Upper lobe of left lung (tissue), 6 donors: Measurements from ENCODE around the gene PEMT. TPM values are rescaled to one million over a fixed set of nuclear protein-coding genes. Genes with fewer than 3 reads are reported as not detected.

Experiments used
- ATAC-seq, 2 donors: fragments of 200-7000 bp; cut with Tn5 transposase; one replicate each; pipeline ENCODE4 v1.9.1; 2022; ENCODE audit warnings: mild to moderate bottlenecking in 2 of 2, moderate library complexity in 2 of 2; ENCODE audit not compliant: low FRiP score in 2 of 2
- DNase-seq, 2 donors: peaks; one replicate each; pipeline ENCODE4 v3.0.0-alpha.2; 2019 to 2020
- H3K27ac ChIP-seq, 4 donors: fragments of 200-600 bp; sonication (generic); one replicate each; pipeline ENCODE4 v1.5.1; 2016 to 2019
- H3K27me3 ChIP-seq, 4 donors: fragments of 200-600 bp; sonication (generic); one replicate each; pipeline ENCODE4 v1.5.1; 2017 to 2019
- H3K36me3 ChIP-seq, 4 donors: fragments of 200-600 bp; sonication (generic); one replicate each; pipeline ENCODE4 v1.5.1; 2016 to 2019
- H3K4me1 ChIP-seq, 4 donors: fragments of 200-600 bp; sonication (generic); one replicate each; pipeline ENCODE4 v1.5.1; 2018 to 2019
- H3K4me3 ChIP-seq, 4 donors: fragments of 200-600 bp; sonication (generic); one replicate each; pipeline ENCODE4 v1.5.1; 2017 to 2019; ENCODE audit warnings: mild to moderate bottlenecking in 2 of 4, moderate library complexity in 1 of 4
- H3K9me3 ChIP-seq, 4 donors: fragments of 200-600 bp; sonication (generic); one replicate each; pipeline ENCODE4 v1.5.1; 2018 to 2019
- EP300 ChIP-seq, 4 donors: sonication (generic); formaldehyde crosslinking; IDR thresholded peaks; one replicate each; pipeline ENCODE4 v1.5.1; 2017; ENCODE audit warnings: antibody characterized with exemption in 4 of 4, control low read depth in 2 of 4
- POLR2A ChIP-seq, 4 donors: fragments of 450-650 bp; IDR thresholded peaks; one replicate each; pipeline ENCODE4 v1.5.1; 2016 to 2017; ENCODE audit warnings: antibody characterized with exemption in 4 of 4, mild to moderate bottlenecking in 2 of 4
- POLR2AphosphoS5 ChIP-seq, 2 donors: sonication (generic); formaldehyde crosslinking; IDR thresholded peaks; one replicate each; pipeline ENCODE4 v1.5.1; 2017; ENCODE audit warnings: antibody characterized with exemption in 2 of 2
- WGBS, 2 donors: methylation state at CpG; one replicate each; pipeline ENCODE4 v1.1.5; 2017 to 2018; 5-methylcytosine and 5-hydroxymethylcytosine counted together
- total RNA-seq, 6 donors: library from RNA; depleted of rRNA in 4 of 6; stranded (reverse); fragments of >200 nt in 4 of 6; gene quantifications; one replicate each; pipeline versions ENCODE4 v1.1.0 to v1.2.1, GENCODE V29; 2016 to 2021
- TF ChIP-seq, protein P1 (sequence below), 6 experiments: fragments of 450-650 bp in 4 of 6; fragments of 200-600 bp in 2 of 6; sonication (generic) in 2 of 6; IDR thresholded peaks; one replicate each; pipeline ENCODE4 v1.5.1; 2016 to 2019; ENCODE audit warnings: antibody characterized with exemption in 6 of 6
- donor health status: DM: no; HTN: no; CAD: no; lungs with moderate emphysema.
- donor health status: DM: no; HTN: yes; CAD: no; lungs with severe emphysema.

PEMT gene
- total RNA-seq, 6 donors from 2014 or later = 16.6 to 44.9 (median 32.2) TPM

DNA sequence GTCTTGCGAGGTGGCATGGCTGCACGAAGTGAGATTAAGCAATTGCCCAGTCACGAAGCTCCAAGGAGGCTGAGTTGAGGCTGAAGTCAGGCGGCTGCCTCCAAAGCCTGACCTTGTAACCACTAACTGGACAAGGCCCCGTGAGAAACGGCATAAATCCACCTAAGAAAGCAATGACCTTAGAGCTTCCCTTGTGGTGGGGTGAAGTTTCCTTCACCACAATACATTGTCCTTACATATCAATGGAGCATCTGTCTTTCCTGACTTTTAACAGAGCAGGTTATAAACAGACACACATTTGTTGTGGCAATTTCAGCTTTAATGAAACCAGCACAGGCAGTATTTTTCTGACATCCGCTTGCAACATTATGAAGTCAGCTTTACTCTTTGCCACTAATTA lies 117.2 kb downstream of the PEMT start:
- no peaks in the 10 kb centered on the region for H3K36me3 ChIP-seq
- whole genome bisulfite sequencing, 2 donors = 73 to 77% methylated on average over 7 of the region's 7 CpGs
- no peak for ATAC-seq
- DNase-seq = no peak
- no peaks in the 10 kb centered on the region for H3K27me3 ChIP-seq
- no peak overlapping the region for H3K4me3 ChIP-seq
- no peaks in the 10 kb centered on the region for H3K9me3 ChIP-seq
- TF ChIP-seq EP300 (IDR thresholded peaks at IDR 0.05) (no peak), POLR2AphosphoS5 (IDR thresholded peaks at IDR 0.05) (no peak), POLR2A (IDR thresholded peaks at IDR 0.05) (no peak)
- TF ChIP-seq, protein P1, sequence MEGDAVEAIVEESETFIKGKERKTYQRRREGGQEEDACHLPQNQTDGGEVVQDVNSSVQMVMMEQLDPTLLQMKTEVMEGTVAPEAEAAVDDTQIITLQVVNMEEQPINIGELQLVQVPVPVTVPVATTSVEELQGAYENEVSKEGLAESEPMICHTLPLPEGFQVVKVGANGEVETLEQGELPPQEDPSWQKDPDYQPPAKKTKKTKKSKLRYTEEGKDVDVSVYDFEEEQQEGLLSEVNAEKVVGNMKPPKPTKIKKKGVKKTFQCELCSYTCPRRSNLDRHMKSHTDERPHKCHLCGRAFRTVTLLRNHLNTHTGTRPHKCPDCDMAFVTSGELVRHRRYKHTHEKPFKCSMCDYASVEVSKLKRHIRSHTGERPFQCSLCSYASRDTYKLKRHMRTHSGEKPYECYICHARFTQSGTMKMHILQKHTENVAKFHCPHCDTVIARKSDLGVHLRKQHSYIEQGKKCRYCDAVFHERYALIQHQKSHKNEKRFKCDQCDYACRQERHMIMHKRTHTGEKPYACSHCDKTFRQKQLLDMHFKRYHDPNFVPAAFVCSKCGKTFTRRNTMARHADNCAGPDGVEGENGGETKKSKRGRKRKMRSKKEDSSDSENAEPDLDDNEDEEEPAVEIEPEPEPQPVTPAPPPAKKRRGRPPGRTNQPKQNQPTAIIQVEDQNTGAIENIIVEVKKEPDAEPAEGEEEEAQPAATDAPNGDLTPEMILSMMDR (IDR thresholded peaks at IDR 0.05) = no peak
- H3K4me1 ChIP-seq = peaks cover 20 to 31% (median 23%) of the 10 kb centered on the region in 4 donors
- H3K27ac ChIP-seq = no peak overlapping the region

DNA sequence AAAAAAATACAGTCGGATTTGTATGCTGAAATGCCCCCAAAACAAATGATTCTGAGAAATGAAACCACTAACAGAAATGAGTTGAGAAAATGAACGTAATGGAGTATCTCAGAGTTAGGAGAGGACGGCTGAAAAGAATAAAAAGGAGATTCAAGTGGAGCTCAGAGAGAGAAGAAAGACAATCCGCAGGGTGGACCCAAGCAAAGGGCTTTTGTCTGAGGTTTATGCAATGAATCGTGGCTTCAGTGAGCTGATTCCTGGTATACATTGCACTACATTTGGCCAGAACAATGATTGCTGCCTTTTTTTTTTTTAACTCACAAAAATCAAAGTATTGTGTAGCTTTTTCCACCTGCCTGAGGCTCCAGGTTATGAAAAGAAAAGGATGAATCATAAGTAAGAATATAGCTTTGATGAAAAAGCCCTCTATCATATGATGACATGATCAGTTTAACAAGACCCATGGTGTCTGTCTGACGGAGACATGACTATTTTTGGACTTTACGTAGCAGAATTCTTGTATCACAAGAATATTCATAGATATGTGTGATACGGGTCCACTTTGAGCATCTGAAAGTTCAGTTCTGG lies 119.1 kb downstream of the PEMT start:
- H3K9me3 ChIP-seq = no peaks in the 10 kb centered on the region
- TF ChIP-seq, protein P1 (IDR thresholded peaks at IDR 0.05) = no peak
- TF ChIP-seq POLR2AphosphoS5 (IDR thresholded peaks at IDR 0.05) = no peak
- no peak for TF ChIP-seq POLR2A (IDR thresholded peaks at IDR 0.05)
- TF ChIP-seq EP300 (IDR thresholded peaks at IDR 0.05) = no peak
- peaks cover under 1 to 13% (median 4%) of the 10 kb centered on the region in 4 donors for H3K4me1 ChIP-seq
- ATAC-seq (no peak), DNase-seq (no peak)
- no peaks in the 10 kb centered on the region for H3K36me3 ChIP-seq
- no peak overlapping the region for H3K4me3 ChIP-seq
- H3K27me3 ChIP-seq = no peaks in the 10 kb centered on the region
- WGBS, 2 donors = 49 to 61% methylated on average over 8 of the region's 8 CpGs
- no peak overlapping the region for H3K27ac ChIP-seq

DNA sequence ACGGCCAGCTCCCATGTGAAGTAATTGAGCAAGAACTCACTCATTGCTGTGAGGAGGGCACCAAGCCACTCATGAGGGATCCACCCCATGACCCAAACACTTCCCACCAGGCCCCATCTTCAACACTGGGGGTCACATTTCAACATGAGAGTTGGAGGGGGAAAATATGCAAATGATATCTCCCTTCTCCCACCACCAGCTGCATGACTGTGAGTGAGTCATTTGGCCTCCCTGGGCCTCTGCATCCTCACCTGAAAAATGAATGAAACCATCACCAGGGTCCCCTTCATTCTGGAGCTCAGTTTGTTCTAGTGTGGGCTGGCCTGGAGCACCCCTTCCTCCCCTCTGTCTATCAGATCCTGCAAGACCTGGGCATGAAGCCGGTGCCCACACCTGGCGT lies 121.5 kb downstream of the PEMT start:
- Histone ChIP-seq H3K4me1 (no peaks in the 10 kb centered on the region), H3K9me3 (no peaks in the 10 kb centered on the region), H3K36me3 (no peaks in the 10 kb centered on the region), H3K27me3 (no peaks in the 10 kb centered on the region), H3K27ac (no peak overlapping the region), H3K4me3 (no peak overlapping the region)
- DNase-seq (no peak), ATAC-seq (no peak)
- TF ChIP-seq, protein P1 (IDR thresholded peaks at IDR 0.05) = no peak
- no peak for TF ChIP-seq EP300 (IDR thresholded peaks at IDR 0.05)
- no peak for TF ChIP-seq POLR2A (IDR thresholded peaks at IDR 0.05)
- TF ChIP-seq POLR2AphosphoS5 (IDR thresholded peaks at IDR 0.05) = no peak
- WGBS, 2 donors = 92 to 100% methylated on average over 3 of the region's 3 CpGs

DNA sequence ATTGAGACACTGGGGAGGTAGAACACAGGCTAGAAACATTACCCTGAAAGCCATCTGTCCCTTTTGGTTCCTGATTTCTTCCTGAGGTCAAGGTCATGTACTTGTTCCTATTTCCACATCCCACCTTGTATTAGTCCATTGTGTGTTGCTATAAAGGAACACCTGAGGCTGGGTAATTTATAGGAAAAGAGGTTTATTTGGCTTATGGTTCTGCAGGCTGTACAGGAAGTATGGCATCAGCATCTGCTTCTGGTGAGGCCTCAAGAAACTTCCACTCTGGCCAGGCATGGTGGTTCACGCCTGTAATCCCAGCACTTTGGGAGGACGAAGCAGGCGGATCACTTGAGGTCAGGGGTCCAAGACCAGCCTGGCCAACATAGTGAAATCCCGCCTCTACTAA lies 122.2 kb downstream of the PEMT start:
- Histone ChIP-seq H3K9me3 (no peaks in the 10 kb centered on the region), H3K27ac (no peak overlapping the region), H3K4me1 (no peaks in the 10 kb centered on the region), H3K36me3 (no peaks in the 10 kb centered on the region), H3K4me3 (no peak overlapping the region), H3K27me3 (no peaks in the 10 kb centered on the region)
- no peak for DNase-seq
- no peak for ATAC-seq
- TF ChIP-seq, protein P1 (IDR thresholded peaks at IDR 0.05) = no peak
- TF ChIP-seq POLR2AphosphoS5 (IDR thresholded peaks at IDR 0.05) (no peak), EP300 (IDR thresholded peaks at IDR 0.05) (no peak), POLR2A (IDR thresholded peaks at IDR 0.05) (no peak)
- 93 to 97% methylated on average over 4 of the region's 4 CpGs for WGBS, 2 donors
